Thoracic aorta (tissue), 2 donors: Measurements from ENCODE around the gene OCA2. TPM values are rescaled to one million over a fixed set of nuclear protein-coding genes. Genes with fewer than 3 reads are reported as not detected.
A peak's percentile ranks its signal among the peaks of the same experiment; 100 is the strongest.

Experiments
- ATAC-seq: fragments of 150-250 bp; one replicate; pipeline ENCODE4 v1.8.0; 2017; ENCODE audit warnings: low read depth; ENCODE audit not compliant: insufficient number of reproducible peaks, low FRiP score
- DNase-seq: peaks from one replicate; pipeline ENCODE4 v3.0.0-alpha.2; 2020; ENCODE audit warnings: low spot score
- H3K27ac ChIP-seq, 2 donors: fragments of 200-600 bp; sonication (generic); 1 replicate in 1 of 2; 2 replicates in 1 of 2; pipeline ENCODE4 v1.5.1; 2016; ENCODE audit warnings: mild to moderate bottlenecking in 2 of 2, moderate library complexity in 2 of 2
- H3K27me3 ChIP-seq: fragments of 200-600 bp; sonication (generic); replicated peaks from 2 replicates; pipeline ENCODE4 v1.6.0; 2016; ENCODE audit warnings: mild to moderate bottlenecking; ENCODE audit not compliant: insufficient read depth
- H3K36me3 ChIP-seq: fragments of 200-600 bp; sonication (generic); one replicate; pipeline ENCODE4 v1.5.1; 2016
- H3K4me1 ChIP-seq, 2 donors: fragments of 200-600 bp; sonication (generic); 1 replicate in 1 of 2; 2 replicates in 1 of 2; pipeline versions ENCODE4 v1.5.1 to v1.6.0; 2016; ENCODE audit warnings: low read depth in 2 of 2, mild to moderate bottlenecking in 1 of 2; ENCODE audit not compliant: control insufficient read depth in 1 of 2
- H3K4me3 ChIP-seq: fragments of 200-600 bp; sonication (generic); 2 replicates; pipeline ENCODE4 v1.5.1; 2016; ENCODE audit warnings: mild to moderate bottlenecking
- H3K9me3 ChIP-seq: fragments of 200-600 bp; sonication (generic); 2 replicates; pipeline ENCODE4 v1.5.1; 2016
- CTCF ChIP-seq: fragments of 200-600 bp; sonication (generic); IDR thresholded peaks from one replicate; pipeline ENCODE4 v1.5.1; 2019; ENCODE audit warnings: antibody characterized with exemption
- total RNA-seq, 2 donors: library from RNA; depleted of rRNA; stranded (reverse); fragments of >200 nt; gene quantifications; one replicate each; pipeline versions ENCODE4 v1.1.0 to v1.2.3, GENCODE V29; 2016

OCA2 gene
- total RNA-seq, 2 donors from 2014 or later, result 8.0 to 14.8 TPM

- Histone ChIP-seq H3K4me3 (peak overlapping the region; percentile 42), H3K36me3 (peaks cover 5% of the 10 kb centered on the region), H3K27me3 (no peaks in the 10 kb centered on the region), H3K27ac (peak overlapping the region; percentile 59 to 72), H3K4me1 (peaks cover 9 to 22% of the 10 kb centered on the region in 2 donors), H3K9me3 (no peaks in the 10 kb centered on the region)
- TF ChIP-seq CTCF, result no peak
- DNase-seq, result no peak
- no peak for ATAC-seq
Measured at GRCh38 chr15:28133281-28133680, 34.2 kb upstream of the OCA2 start.

GRCh38 chr15:28132524-28133275 is 33.6 kb upstream of the OCA2 start:
- Histone ChIP-seq H3K27ac (peak overlapping the region; percentile 59 to 72), H3K4me3 (no peak overlapping the region), H3K9me3 (no peaks in the 10 kb centered on the region), H3K36me3 (peaks cover 5% of the 10 kb centered on the region), H3K4me1 (peaks cover 9 to 22% of the 10 kb centered on the region in 2 donors), H3K27me3 (no peaks in the 10 kb centered on the region)
- ATAC-seq, result no peak
- no peak for DNase-seq
- TF ChIP-seq CTCF, result no peak

GRCh38 chr15:28131946-28132345 is 32.8 kb upstream of the OCA2 start:
- Histone ChIP-seq H3K27ac (peak overlapping the region; percentile 59 to 72), H3K36me3 (peaks cover 5% of the 10 kb centered on the region), H3K9me3 (no peaks in the 10 kb centered on the region), H3K27me3 (no peaks in the 10 kb centered on the region), H3K4me1 (peaks cover 9 to 22% of the 10 kb centered on the region in 2 donors), H3K4me3 (no peak overlapping the region)
- TF ChIP-seq CTCF, result no peak
- ATAC-seq (no peak), DNase-seq (no peak)

GRCh38 chr15:28131400-28131799 is 32.3 kb upstream of the OCA2 start:
- DNase-seq (no peak), ATAC-seq (no peak)
- H3K27me3 ChIP-seq, result no peaks in the 10 kb centered on the region
- H3K4me3 ChIP-seq, result no peak overlapping the region
- no peak for TF ChIP-seq CTCF
- H3K27ac ChIP-seq, result no peak overlapping the region
- peaks cover 9 to 22% of the 10 kb centered on the region in 2 donors for H3K4me1 ChIP-seq
- H3K9me3 ChIP-seq, result no peaks in the 10 kb centered on the region
- H3K36me3 ChIP-seq, result peaks cover 5% of the 10 kb centered on the region

- no peak overlapping the region for H3K4me3 ChIP-seq
- peaks cover 9 to 22% of the 10 kb centered on the region in 2 donors for H3K4me1 ChIP-seq
- no peak overlapping the region for H3K27ac ChIP-seq
- H3K27me3 ChIP-seq, result no peaks in the 10 kb centered on the region
- DNase-seq (no peak), ATAC-seq (no peak)
- H3K9me3 ChIP-seq, result no peaks in the 10 kb centered on the region
- no peak for TF ChIP-seq CTCF
- peaks cover 5% of the 10 kb centered on the region for H3K36me3 ChIP-seq
Measured at GRCh38 chr15:28130651-28131050, 31.5 kb upstream of the OCA2 start.
